Natural killer cell (primary cell): ENCODE data around the gene GIGYF2. TPM values are rescaled to one million over a fixed set of nuclear protein-coding genes. Genes with fewer than 3 reads are reported as not detected.

Experiments
- ATAC-seq, 3 donors: fragments of 150-1000 bp in 2 of 3; fragments of 200-7000 bp in 1 of 3; cut with Tn5 transposase; 1 replicate in 1 of 3; 2 replicates in 2 of 3; pipeline ENCODE4 v1.10.0; 2021; ENCODE audit warnings: mild to moderate bottlenecking in 2 of 3, moderate library complexity in 2 of 3
- DNase-seq, 2 donors: peaks; one replicate each; pipeline versions ENCODE4 v3.0.0 to v3.0.0-alpha.2; 2013 to 2021; ENCODE audit warnings: mixed read lengths in 1 of 2
- H3K27ac ChIP-seq: one replicate; pipeline ENCODE4 v1.5.1; 2013; ENCODE audit warnings: mild to moderate bottlenecking, low read length
- H3K27me3 ChIP-seq: one replicate; pipeline ENCODE4 v1.6.1; 2013; ENCODE audit warnings: low read length; ENCODE audit not compliant: control insufficient read depth, insufficient read depth
- H3K36me3 ChIP-seq: one replicate; pipeline ENCODE4 v1.6.1; 2013; ENCODE audit warnings: low read length; ENCODE audit not compliant: control insufficient read depth, insufficient read depth
- H3K4me1 ChIP-seq: one replicate; pipeline ENCODE4 v1.6.1; 2013; ENCODE audit warnings: low read length; ENCODE audit not compliant: control insufficient read depth, insufficient read depth
- H3K4me3 ChIP-seq: one replicate; pipeline ENCODE4 v1.5.1; 2013; ENCODE audit warnings: low read length
- H3K9me3 ChIP-seq: one replicate; pipeline ENCODE4 v1.6.1; 2013; ENCODE audit warnings: low read length; ENCODE audit not compliant: control insufficient read depth, insufficient read depth
- H3K27ac Mint-ChIP-seq, 2 donors: one replicate each; pipeline ENCODE4 v1.8.0; 2022; ENCODE audit warnings: mild to moderate bottlenecking in 2 of 2, mixed read lengths in 2 of 2, moderate library complexity in 1 of 2
- H3K27me3 Mint-ChIP-seq, 2 donors: one replicate each; pipeline ENCODE4 v1.8.0; 2022; ENCODE audit warnings: low read depth in 2 of 2, mixed read lengths in 2 of 2
- H3K36me3 Mint-ChIP-seq: one replicate; pipeline ENCODE4 v1.8.0; 2022; ENCODE audit warnings: mixed read lengths
- H3K4me1 Mint-ChIP-seq, 2 donors: one replicate each; pipeline ENCODE4 v1.8.0; 2022; ENCODE audit warnings: mixed read lengths in 2 of 2
- H3K4me3 Mint-ChIP-seq: one replicate; pipeline ENCODE4 v1.8.0; 2022; ENCODE audit warnings: mild to moderate bottlenecking, moderate library complexity, mixed read lengths
- H3K9me3 Mint-ChIP-seq, 2 donors: one replicate each; pipeline ENCODE4 v1.8.0; 2022; ENCODE audit warnings: mixed read lengths in 2 of 2
- CTCF ChIP-seq: fragments of 200-600 bp; IDR thresholded peaks from one replicate; pipeline ENCODE4 v1.8.0; 2022; ENCODE audit warnings: antibody characterized with exemption
- WGBS: methylation state at CpG from one replicate; pipeline ENCODE4 v1.1.7; 2013; ENCODE audit warnings: missing lambda C conversion rate; ENCODE audit not compliant: insufficient coverage; 5-methylcytosine and 5-hydroxymethylcytosine counted together
- intact Hi-C: fragments of 100-400 bp; cut with micrococcal nuclease; formaldehyde crosslinking; loops from one replicate; pipeline ENCODE4 v1.14.2; 2022
- total RNA-seq, 4 donors: library from RNA; stranded (reverse); fragments of 120-200 nt in 1 of 4; gene quantifications; one replicate each; pipeline versions ENCODE4 v1.2.3 to v1.2.4, GENCODE V29; 2013 to 2022

GIGYF2 gene
- total RNA-seq, 3 donors from 2014 or later (not counting 1 experiment from before 2014, with no cell fraction given), result 73.6 to 85.3 (median 80.1) TPM

DNA sequence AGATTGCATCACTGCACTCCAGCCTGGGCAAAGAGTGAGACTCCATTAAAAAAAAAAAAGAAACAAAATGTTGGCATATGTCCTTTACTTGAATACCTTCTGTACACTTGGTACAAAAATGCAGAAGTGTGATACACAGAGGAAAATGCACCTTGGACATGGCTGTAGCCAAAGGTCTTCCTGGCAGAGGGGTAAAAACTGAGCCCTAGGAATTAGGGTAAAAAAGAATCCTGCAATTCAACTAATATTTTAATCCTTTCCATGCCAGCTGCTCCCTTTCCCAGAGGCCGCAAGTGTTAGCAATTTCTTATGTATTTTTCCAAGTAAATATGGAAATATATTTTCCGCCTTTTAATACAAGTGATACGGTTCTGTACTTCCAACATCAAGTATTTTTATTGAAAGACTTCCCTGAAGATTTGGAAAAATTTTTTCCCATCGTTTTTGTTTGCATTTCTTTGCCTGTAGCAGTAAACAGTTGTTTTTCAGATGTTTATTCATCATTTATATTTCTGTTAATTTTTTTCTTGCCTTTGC, 53.1 kb downstream of the GIGYF2 start:
- no peak overlapping the region for H3K27ac Mint-ChIP-seq
- ATAC-seq (no peak), DNase-seq (no peak)
- Histone ChIP-seq H3K27ac (no peak overlapping the region), H3K36me3 (peaks cover 52% of the 10 kb centered on the region), H3K4me3 (no peak overlapping the region), H3K4me1 (no peaks in the 10 kb centered on the region), H3K27me3 (no peaks in the 10 kb centered on the region), H3K9me3 (no peaks in the 10 kb centered on the region)
- H3K4me3 Mint-ChIP-seq, result no peak overlapping the region
- TF ChIP-seq CTCF, result no peak
- peaks cover 0 to 5% of the 10 kb centered on the region in 2 donors for H3K4me1 Mint-ChIP-seq
- intact Hi-C loops, result no loop called here
- H3K36me3 Mint-ChIP-seq, result peaks cover 17% of the 10 kb centered on the region
- H3K9me3 Mint-ChIP-seq, result no peaks in the 10 kb centered on the region
- WGBS, result 100% methylated on average over 1 of the region's 4 CpGs
- H3K27me3 Mint-ChIP-seq, result no peaks in the 10 kb centered on the region

DNA sequence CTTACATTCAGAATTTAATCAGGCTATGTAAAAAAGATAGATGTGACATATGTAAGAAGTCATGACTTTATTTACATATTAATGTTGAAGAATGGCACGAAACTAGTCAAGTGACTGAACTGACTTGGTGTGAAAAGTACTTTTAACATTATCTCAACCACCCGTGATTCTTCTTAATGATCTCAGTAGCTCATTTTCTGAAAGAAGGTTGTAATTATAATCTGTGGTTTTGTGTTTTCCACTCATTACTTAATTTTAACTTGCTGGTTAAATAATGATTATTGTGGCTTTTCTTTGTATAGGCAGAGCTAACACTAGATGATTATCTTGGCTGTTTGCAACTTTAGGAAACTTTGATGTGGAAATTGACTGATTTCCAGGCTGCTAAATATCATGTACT, 60.8 kb downstream of the GIGYF2 start:
- peak overlapping the region; percentile 50 to 68 for H3K27ac Mint-ChIP-seq
- ATAC-seq, result peak in 1 of 3 donors; percentile 36
- no peaks in the 10 kb centered on the region for H3K9me3 ChIP-seq
- H3K4me1 ChIP-seq, result no peaks in the 10 kb centered on the region
- no peaks in the 10 kb centered on the region for H3K27me3 Mint-ChIP-seq
- H3K9me3 Mint-ChIP-seq, result no peaks in the 10 kb centered on the region
- H3K4me3 ChIP-seq, result no peak overlapping the region
- no peak for DNase-seq
- no CpG with 5 or more reads among the region's 2 CpGs for WGBS
- H3K36me3 ChIP-seq, result peaks cover 49% of the 10 kb centered on the region
- intact Hi-C loops, result no loop called here
- no peak for TF ChIP-seq CTCF
- H3K36me3 Mint-ChIP-seq, result no peaks in the 10 kb centered on the region
- peaks cover 13 to 14% of the 10 kb centered on the region in 2 donors for H3K4me1 Mint-ChIP-seq
- no peak overlapping the region for H3K4me3 Mint-ChIP-seq
- no peak overlapping the region for H3K27ac ChIP-seq
- no peaks in the 10 kb centered on the region for H3K27me3 ChIP-seq

- no peaks in the 10 kb centered on the region for H3K36me3 Mint-ChIP-seq
- Histone ChIP-seq H3K4me3 (no peak overlapping the region), H3K36me3 (peaks cover 49% of the 10 kb centered on the region), H3K4me1 (no peaks in the 10 kb centered on the region), H3K27me3 (no peaks in the 10 kb centered on the region), H3K27ac (no peak overlapping the region), H3K9me3 (no peaks in the 10 kb centered on the region)
- H3K4me1 Mint-ChIP-seq, result peaks cover 19% of the 10 kb centered on the region in 2 donors
- intact Hi-C loops, result no loop called here
- H3K9me3 Mint-ChIP-seq, result no peaks in the 10 kb centered on the region
- no peaks in the 10 kb centered on the region for H3K27me3 Mint-ChIP-seq
- no peak overlapping the region for H3K27ac Mint-ChIP-seq
- ATAC-seq, result peak in 2 of 3 donors; percentile 57 to 64
- DNase-seq, result peak in 1 of 2 donors; percentile 66
- H3K4me3 Mint-ChIP-seq, result no peak overlapping the region
- 61% methylated on average over 2 of the region's 3 CpGs for WGBS
- peak; percentile 42 for TF ChIP-seq CTCF
These were observed 64.3 kb downstream of the GIGYF2 start for GRCh38 chr2:232761301-232761907.

DNA sequence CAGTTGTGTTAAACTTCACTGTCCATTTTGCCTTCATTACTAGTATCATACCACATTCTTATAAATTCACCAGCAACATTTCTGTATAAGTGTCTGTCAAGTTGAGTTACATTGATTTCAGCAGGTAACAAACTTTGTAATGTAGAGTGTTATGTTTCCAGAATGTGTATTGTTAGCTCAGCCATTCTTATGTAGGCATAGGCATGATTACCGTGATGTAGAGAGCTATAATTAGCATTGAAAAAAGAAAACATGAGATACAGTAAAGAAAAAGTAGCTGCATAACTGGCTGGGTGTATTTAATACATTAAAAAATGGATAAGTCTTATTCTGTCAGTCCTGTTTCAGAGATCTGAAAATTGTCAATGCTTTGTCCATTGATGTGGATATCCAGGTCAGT, 70.7 kb downstream of the GIGYF2 start:
- Histone ChIP-seq H3K9me3 (no peaks in the 10 kb centered on the region), H3K27ac (no peak overlapping the region), H3K36me3 (peaks cover 35% of the 10 kb centered on the region), H3K4me1 (peaks cover 2% of the 10 kb centered on the region), H3K27me3 (no peaks in the 10 kb centered on the region), H3K4me3 (no peak overlapping the region)
- Mint-ChIP-seq H3K4me1 (peaks cover 14 to 15% of the 10 kb centered on the region in 2 donors), H3K36me3 (no peaks in the 10 kb centered on the region), H3K27me3 (no peaks in the 10 kb centered on the region), H3K9me3 (no peaks in the 10 kb centered on the region), H3K4me3 (no peak overlapping the region), H3K27ac (no peak overlapping the region)
- WGBS, result 94% methylated on average over 1 of the region's 1 CpG
- no peak for DNase-seq
- ATAC-seq, result no peak
- no peak for TF ChIP-seq CTCF
- intact Hi-C loops, result no loop called here
